ENCODE data around the gene STC2. TPM values are rescaled to one million over a fixed set of nuclear protein-coding genes. Genes with fewer than 3 reads are reported as not detected.

Gene STC2
- total RNA-seq, 1 experiment from 2014 or later, result 57.0 TPM

DNA sequence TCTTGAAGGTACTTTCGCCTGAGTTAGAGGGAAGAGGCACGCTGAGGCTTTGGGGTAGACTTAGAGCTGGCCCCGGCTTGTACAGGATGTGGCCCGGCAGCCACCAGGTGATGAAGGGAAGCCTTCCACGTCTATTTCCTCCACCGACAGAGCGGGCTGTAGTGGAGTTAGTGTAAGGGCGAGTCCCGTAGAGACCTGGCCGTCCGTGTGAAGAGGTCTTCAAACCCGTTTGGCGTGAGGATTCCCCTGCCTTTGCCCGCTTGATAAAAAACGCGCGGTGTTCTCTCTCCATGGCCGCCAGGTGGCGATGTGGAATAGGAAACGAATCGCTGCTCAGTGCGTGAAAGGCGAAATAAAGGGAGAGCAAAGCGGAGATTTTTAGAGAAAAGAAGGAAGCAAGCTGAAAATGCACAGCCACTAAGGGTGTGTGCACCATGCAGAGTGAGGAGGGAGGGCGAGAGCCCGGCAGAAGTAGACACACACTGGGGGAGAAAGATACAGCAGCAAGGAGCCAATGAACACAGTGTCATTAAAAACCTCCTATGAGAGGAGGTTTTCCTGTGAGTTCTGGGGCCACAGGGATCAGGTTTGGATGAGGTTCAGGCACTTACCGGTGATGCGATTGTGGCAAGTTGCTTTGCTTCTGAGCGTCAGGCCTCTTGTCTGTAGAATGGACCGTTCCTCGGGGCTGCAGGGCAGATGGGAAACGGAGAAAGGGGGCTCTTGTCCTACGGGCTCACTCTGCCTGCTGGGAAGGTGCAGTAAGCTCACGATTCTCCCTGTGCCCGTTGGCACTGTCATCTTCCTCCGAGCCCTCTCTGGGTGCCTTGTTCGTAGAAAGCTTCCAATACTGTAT lies 34.2 kb downstream of the STC2 start:
- H3K27ac Mint-ChIP-seq, result no peak overlapping the region
- H3K4me1 Mint-ChIP-seq, result peaks cover 56% of the 10 kb centered on the region

DNA sequence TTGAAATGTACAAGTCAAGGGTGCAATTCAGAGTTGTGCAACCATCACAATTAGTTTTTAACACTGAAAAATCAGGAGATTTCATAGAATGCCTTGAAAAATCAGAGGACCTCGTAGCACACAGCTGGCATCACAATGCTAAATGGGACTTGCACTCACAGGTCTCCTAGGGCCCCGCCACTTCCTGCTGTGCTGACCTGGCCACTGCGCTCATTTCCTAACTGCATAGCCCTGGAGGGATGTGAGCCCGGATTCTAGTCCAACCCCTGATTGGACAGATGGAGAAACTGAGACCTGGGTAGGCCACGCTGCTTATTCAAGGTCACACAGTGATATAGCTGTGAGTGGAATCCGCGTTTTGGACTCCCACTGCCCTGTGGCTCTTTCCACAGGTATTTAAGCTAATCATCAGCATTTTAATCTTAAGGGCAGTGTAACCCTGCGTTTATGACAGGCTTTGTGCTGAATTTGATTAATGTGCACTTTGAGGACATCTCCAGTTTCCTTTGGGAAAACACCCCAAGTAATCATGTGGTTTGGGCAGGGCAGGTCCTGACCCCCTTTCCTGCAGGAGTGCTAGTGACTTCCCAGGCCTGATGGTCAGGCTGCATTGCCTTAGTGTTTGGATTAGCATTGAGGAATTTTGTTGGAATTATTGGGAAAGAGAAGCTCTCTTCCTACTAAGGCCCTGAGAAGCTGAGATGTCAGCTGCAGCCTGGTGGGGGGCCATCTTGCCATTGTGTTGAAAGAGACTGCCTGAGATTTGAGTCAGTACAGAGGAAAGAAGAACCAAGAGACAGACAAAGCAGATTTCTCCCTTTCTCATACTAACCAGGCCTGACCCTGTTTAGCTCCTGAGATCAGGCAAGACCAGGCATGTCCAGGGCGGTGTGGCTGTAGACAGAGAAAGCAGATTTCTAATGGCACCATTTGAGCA lies 36.2 kb downstream of the STC2 start:
- ChIA-PET CTCF (interaction anchor here (0.6 to 7.7 kb wide), 11 partner anchors 8 to 1925 kb away, joined by 3 to 169 read pairs (median 6); partner anchors contain the start of gene STC2), POLR2A (interaction anchor here (0.9 to 1.1 kb wide), 2 partner anchors 36 kb away, joined by 3 to 5 read pairs; partner anchors contain the start of gene STC2)
- Mint-ChIP-seq H3K27me3 (ENCODE audit: low read depth) (peaks cover 39% of the 10 kb centered on the region), H3K36me3 (peaks cover 11% of the 10 kb centered on the region), H3K4me3 (no peak overlapping the region), H3K27ac (peak overlapping the region; percentile 81), H3K4me1 (peaks cover 42% of the 10 kb centered on the region), H3K9me3 (peaks cover 11% of the 10 kb centered on the region)
- ATAC-seq, result peak; percentile 17
- no peak for DNase-seq (ENCODE audit: low spot score)
- 0 out of 2 replicates have a peak, but pooled peaks have one; percentile 35 for TF ChIP-seq TP53 (CRISPR knock-in tag; IDR thresholded peaks at IDR 0.05)
- no peak for TF ChIP-seq ATF2 (CRISPR knock-in tag; IDR thresholded peaks at IDR 0.05; ENCODE audit: borderline replicate concordance, low read depth)

More for the DNA sequence above, 34.2 kb downstream of the STC2 start:
- TF ChIP-seq MYBL2 (CRISPR knock-in tag; IDR thresholded peaks at IDR 0.05) (0 out of 2 replicates have a peak, but pooled peaks have one; percentile 43), MAX (CRISPR knock-in tag; IDR thresholded peaks at IDR 0.05) (peak; percentile 64), FOXP1 (CRISPR knock-in tag; IDR thresholded peaks at IDR 0.05; ENCODE audit: borderline replicate concordance) (peak; percentile 46; the same call in 1 of the 2 replicates), ZNF121 (CRISPR knock-in tag; IDR thresholded peaks at IDR 0.05) (no peak), NR2C2 (CRISPR knock-in tag; IDR thresholded peaks at IDR 0.05) (no peak), SP1 (CRISPR knock-in tag; conservative IDR thresholded peaks at IDR 0.05) (peak; percentile 50; the same call in 1 of the 2 replicates), GABPB1 (CRISPR knock-in tag; IDR thresholded peaks at IDR 0.05) (peak; percentile 43; the same call in 1 of the 2 replicates), GRHL2 (CRISPR knock-in tag; IDR thresholded peaks at IDR 0.05; ENCODE audit: insufficient replicate concordance, severe bottlenecking) (no peak), ZNF263 (CRISPR knock-in tag; IDR thresholded peaks at IDR 0.05; ENCODE audit: low read depth) (no peak), NFATC4 (CRISPR knock-in tag; IDR thresholded peaks at IDR 0.05) (no peak), RORB (CRISPR knock-in tag; IDR thresholded peaks at IDR 0.05) (no peak), CTCF (IDR thresholded peaks at IDR 0.05) (peak; percentile 94), CBFB (CRISPR knock-in tag; IDR thresholded peaks at IDR 0.05; ENCODE audit: low read depth) (no peak)
- TF ChIP-seq, protein P1, sequence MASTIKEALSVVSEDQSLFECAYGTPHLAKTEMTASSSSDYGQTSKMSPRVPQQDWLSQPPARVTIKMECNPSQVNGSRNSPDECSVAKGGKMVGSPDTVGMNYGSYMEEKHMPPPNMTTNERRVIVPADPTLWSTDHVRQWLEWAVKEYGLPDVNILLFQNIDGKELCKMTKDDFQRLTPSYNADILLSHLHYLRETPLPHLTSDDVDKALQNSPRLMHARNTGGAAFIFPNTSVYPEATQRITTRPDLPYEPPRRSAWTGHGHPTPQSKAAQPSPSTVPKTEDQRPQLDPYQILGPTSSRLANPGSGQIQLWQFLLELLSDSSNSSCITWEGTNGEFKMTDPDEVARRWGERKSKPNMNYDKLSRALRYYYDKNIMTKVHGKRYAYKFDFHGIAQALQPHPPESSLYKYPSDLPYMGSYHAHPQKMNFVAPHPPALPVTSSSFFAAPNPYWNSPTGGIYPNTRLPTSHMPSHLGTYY (CRISPR knock-in tag; IDR thresholded peaks at IDR 0.05), result no peak
- peaks cover 36% of the 10 kb centered on the region for H3K27me3 Mint-ChIP-seq (ENCODE audit: low read depth)
- POLR2A ChIA-PET, result interaction anchor here (0.6 to 7.5 kb wide), 3 partner anchors 17 to 34 kb away, joined by 3 to 55 read pairs (median 12); partner anchors contain the start of gene STC2
- ATAC-seq, result peak; percentile 67
- peaks cover 11% of the 10 kb centered on the region for H3K9me3 Mint-ChIP-seq
- CTCF ChIA-PET, result interaction anchor here (0.6 to 7.7 kb wide), 28 partner anchors 9 to 1023 kb away, joined by 3 to 169 read pairs (median 4); partner anchors contain the start of genes BNIP1, BOD1 and STC2
- peak overlapping the region; percentile 63 for H3K4me3 Mint-ChIP-seq
- DNase-seq (ENCODE audit: low spot score), result peak; percentile 85
- H3K36me3 Mint-ChIP-seq, result peaks cover 11% of the 10 kb centered on the region

All from WTC11 (cell line).